SK-N-SH (cell line): ENCODE measurements around the gene PSIP1. TPM values are rescaled to one million over a fixed set of nuclear protein-coding genes. Genes with fewer than 3 reads are reported as not detected.

Source experiments
- CTCF ChIA-PET: fragments of 300-600, 350-600 bp; formaldehyde crosslinking; extraction: SDS; loops from one replicate; lab custom pipeline; 2021; lab: Yijun Ruan, JAX
- POLR2A ChIA-PET: fragments of 350-600 bp; sonication (Branson Sonifier 250); formaldehyde crosslinking; extraction: SDS; loops from one replicate; lab custom pipeline; 2020; ENCODE audit warnings: antibody characterized with exemption, inconsistent platforms; lab: Yijun Ruan, JAX
- DNase-seq: peaks from one replicate; pipeline ENCODE4 v3.0.0; 2012
- H2AFZ ChIP-seq: fragments of 200-600 bp; sonication (generic); 2 replicates; pipeline ENCODE4 v1.8.1; 2016; ENCODE audit warnings: antibody characterized with exemption, mild to moderate bottlenecking, low read depth
- H3F3A ChIP-seq: fragments of 200-600 bp; sonication (generic); replicated peaks from 2 replicates; pipeline ENCODE3; 2016; ENCODE audit warnings: antibody characterized with exemption, mild to moderate bottlenecking; ENCODE audit not compliant: insufficient read depth
- H3K27ac ChIP-seq, 2 experiments: fragments of 200-500 bp in 1 of 2; fragments of 200-600 bp in 1 of 2; sonication (Bioruptor generic) in 1 of 2; sonication (generic), shearing (Covaris generic) in 1 of 2; 2 replicates each; pipeline versions ENCODE4 v1.5.1 to v1.6.1; 2014 to 2016; ENCODE audit warnings: low read depth in 2 of 2, inconsistent platforms in 1 of 2, low read length in 1 of 2, mild to moderate bottlenecking in 1 of 2, mixed read lengths in 1 of 2
- H3K27me3 ChIP-seq: fragments of 200-600 bp; sonication (generic), shearing (Covaris generic); 2 replicates; pipeline ENCODE4 v1.6.1; 2016; ENCODE audit warnings: mixed run types; ENCODE audit not compliant: insufficient read depth
- H3K36me3 ChIP-seq, 2 experiments: fragments of 200-500 bp in 1 of 2; fragments of 200-600 bp in 1 of 2; sonication (Bioruptor generic) in 1 of 2; sonication (generic) in 1 of 2; replicated peaks in 1 of 2; 2 replicates each; pipeline versions ENCODE3 to v1.5.1; 2014 to 2016; ENCODE audit warnings: low read length in 1 of 2, mild to moderate bottlenecking in 1 of 2; ENCODE audit not compliant: insufficient read depth in 2 of 2, control insufficient read depth in 1 of 2
- H3K4me1 ChIP-seq, 2 experiments: fragments of 200-500 bp in 1 of 2; fragments of 200-600 bp in 1 of 2; sonication (Bioruptor generic) in 1 of 2; sonication (generic), shearing (Covaris generic) in 1 of 2; 2 replicates each; pipeline versions ENCODE4 v1.5.1 to v1.6.1; 2014 to 2016; ENCODE audit warnings: low read depth in 1 of 2, low read length in 1 of 2, mixed run types in 1 of 2; ENCODE audit not compliant: insufficient read depth in 2 of 2, control insufficient read depth in 1 of 2
- H3K4me2 ChIP-seq: fragments of 200-600 bp; sonication (generic), shearing (Covaris generic); 2 replicates; pipeline ENCODE4 v1.6.1; 2017; ENCODE audit warnings: mixed run types
- H3K4me3 ChIP-seq, 2 experiments: fragments of 200-500 bp in 1 of 2; fragments of 200-600 bp in 1 of 2; sonication (Bioruptor generic) in 1 of 2; sonication (generic), shearing (Covaris generic) in 1 of 2; 2 replicates each; pipeline versions ENCODE4 v1.5.1 to v1.8.1; 2014 to 2016; ENCODE audit warnings: low read depth in 2 of 2, inconsistent platforms in 1 of 2, low read length in 1 of 2, mild to moderate bottlenecking in 1 of 2, mixed read lengths in 1 of 2, moderate library complexity in 1 of 2
- H3K79me2 ChIP-seq: fragments of 200-600 bp; sonication (generic); 2 replicates; pipeline ENCODE4 v1.8.1; 2017; ENCODE audit warnings: mild to moderate bottlenecking; ENCODE audit not compliant: insufficient read depth
- H3K9ac ChIP-seq: fragments of 200-600 bp; sonication (generic); 2 replicates; pipeline ENCODE4 v1.6.1; 2017; ENCODE audit warnings: mixed run types
- H3K9me2 ChIP-seq: fragments of 200-600 bp; sonication (generic); 2 replicates; pipeline ENCODE4 v1.6.1; 2017; ENCODE audit warnings: mixed run types
- H3K9me3 ChIP-seq: fragments of 200-600 bp; sonication (generic); 2 replicates; pipeline ENCODE4 v1.6.1; 2017; ENCODE audit warnings: mixed run types, mild to moderate bottlenecking, moderate library complexity
- H4K20me1 ChIP-seq: fragments of 200-600 bp; sonication (generic); 2 replicates; pipeline ENCODE4 v1.6.1; 2017; ENCODE audit warnings: mild to moderate bottlenecking, mixed run types; ENCODE audit not compliant: insufficient read depth
- CHD2 ChIP-seq: fragments of 150-350 bp; IDR thresholded peaks from 2 replicates; pipeline ENCODE4 v1.6.1; 2018; ENCODE audit warnings: low read length; ENCODE audit not compliant: partially characterized antibody
- ELF1 ChIP-seq: IDR thresholded peaks from 2 replicates; pipeline ENCODE4 v1.4.0; 2012
- EP300 ChIP-seq, 2 experiments: IDR thresholded peaks; 2 replicates each; pipeline versions ENCODE4 v1.4.0 to v1.6.1; 2012; ENCODE audit warnings: borderline replicate concordance in 1 of 2, low read depth in 1 of 2, low read length in 1 of 2
- FOSL2 ChIP-seq: IDR thresholded peaks from 2 replicates; pipeline ENCODE4 v1.4.0; 2012; ENCODE audit warnings: low read depth, mild to moderate bottlenecking, moderate library complexity, borderline replicate concordance
- MEF2A ChIP-seq: IDR thresholded peaks from 2 replicates; pipeline ENCODE4 v1.4.0; 2012; ENCODE audit warnings: low read depth, borderline replicate concordance
- MXI1 ChIP-seq: IDR thresholded peaks from 2 replicates; pipeline ENCODE4 v1.6.1; 2012; ENCODE audit warnings: mild to moderate bottlenecking, low read depth, low read length, improper control_type of control experiment
- NRF1 ChIP-seq: IDR thresholded peaks from 2 replicates; pipeline ENCODE4 v1.6.1; 2012; ENCODE audit warnings: low read depth, mild to moderate bottlenecking, low read length
- POLR2AphosphoS5 ChIP-seq: IDR thresholded peaks from 2 replicates; pipeline ENCODE4 v1.6.1; 2012; ENCODE audit warnings: low read depth, low read length
- RFX5 ChIP-seq: IDR thresholded peaks from 2 replicates; pipeline ENCODE4 v1.6.1; 2012; ENCODE audit warnings: mild to moderate bottlenecking, improper control_type of control experiment, low read length
- SIN3A ChIP-seq: IDR thresholded peaks from 2 replicates; pipeline ENCODE4 v1.6.1; 2012; ENCODE audit warnings: low read depth, mild to moderate bottlenecking, low read length, moderate library complexity, borderline replicate concordance
- TAF1 ChIP-seq: IDR thresholded peaks from 2 replicates; pipeline ENCODE4 v1.6.1; 2012; ENCODE audit warnings: low read depth, mild to moderate bottlenecking, low read length, moderate library complexity, borderline replicate concordance
- WGBS: methylation state at CpG from one replicate; pipeline ENCODE4 v1.1.6; 2017; ENCODE audit warnings: low lambda C conversion rate; 5-methylcytosine and 5-hydroxymethylcytosine counted together
- polyA plus RNA-seq, 3 experiments: library from polyadenylated mRNA; depleted of rRNA; stranded (reverse); fragments of >200 nt; gene quantifications; 2 replicates each; pipeline ENCODE4 v1.2.3, GENCODE V29; 2012
- TF ChIP-seq, protein P1 (sequence below): IDR thresholded peaks from 2 replicates; pipeline ENCODE4 v1.4.0; 2012; ENCODE audit warnings: low read depth, borderline replicate concordance
- TF ChIP-seq, protein P2 (sequence below): IDR thresholded peaks from 2 replicates; pipeline ENCODE4 v1.4.0; 2012; ENCODE audit warnings: low read depth, borderline replicate concordance
- TF ChIP-seq, protein P3 (sequence below): IDR thresholded peaks from 2 replicates; pipeline ENCODE4; 2012
- TF ChIP-seq, protein P4 (sequence below): IDR thresholded peaks from 2 replicates; pipeline ENCODE4 v1.4.0; 2012; ENCODE audit warnings: low read depth

The PSIP1 gene
- polyA plus RNA-seq, 1 of the 3 experiments (the other 2 are of a cell fraction) = 21.0 TPM

DNA sequence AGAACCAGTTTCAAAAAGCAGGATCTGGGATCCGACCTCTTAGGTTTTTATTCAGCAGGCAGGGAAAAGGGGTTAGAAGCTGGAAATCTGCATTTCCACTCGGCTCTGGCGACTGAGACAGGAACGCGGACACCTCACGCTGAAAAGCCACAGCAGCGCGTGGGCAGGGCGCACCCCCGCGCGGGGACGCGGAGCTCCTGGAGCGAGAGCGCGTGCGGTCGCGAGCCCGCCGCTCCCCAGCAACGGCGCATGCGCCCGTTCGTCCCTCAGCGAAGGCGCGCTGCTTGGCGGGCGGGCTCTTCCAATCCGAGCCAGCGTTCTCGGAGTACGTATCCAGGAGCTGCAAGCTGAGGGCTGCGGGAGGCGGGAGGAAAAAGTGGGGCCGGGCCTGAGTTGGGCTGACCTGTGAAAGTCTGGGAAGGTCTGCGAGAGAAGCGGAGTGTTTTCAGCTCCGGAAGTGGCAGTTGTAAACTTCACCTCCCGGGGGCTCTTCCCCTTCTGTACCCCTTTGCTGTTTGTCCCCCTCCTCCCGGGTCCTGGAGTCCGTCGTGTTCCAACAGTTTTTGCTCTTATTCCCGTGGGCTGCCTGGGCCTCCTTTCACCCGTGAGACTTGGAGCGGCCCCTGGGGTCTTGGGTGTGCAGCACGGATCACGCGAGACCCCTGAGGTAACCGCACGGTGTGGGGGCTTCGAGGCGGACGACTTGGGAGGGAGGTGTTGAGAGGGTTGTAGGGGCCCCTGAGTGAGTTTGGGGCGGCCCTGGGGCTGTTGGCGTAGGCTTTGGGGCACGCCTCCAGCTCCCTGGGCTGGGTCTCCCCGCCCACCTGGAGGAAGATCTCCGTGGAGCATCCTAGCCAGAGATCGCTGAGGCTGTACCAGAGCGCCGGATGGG is 42.1 kb upstream of the PSIP1 start, which contains the start of gene CCDC171:
CCDC171 (plus strand) TSS at position 408 of the 892 bp plus-strand sequence. CDS start 11,046 bp downstream, outside the sequence.
- WGBS = under 1% methylated on average over 19 of the region's 65 CpGs
- Histone ChIP-seq H3K9me2 (no peaks in the 10 kb centered on the region), H3K4me2 (peak within 1 kb of the TSS; percentile 99), H3K9ac (peak within 1 kb of the TSS; percentile 79), H3K27ac (peak within 1 kb of the TSS; percentile 92 to 96), H3K27me3 (no peaks in the 10 kb centered on the region), H3K79me2 (no peaks in the 10 kb centered on the region), H2AFZ (peak within 1 kb of the TSS; percentile 99), H3K4me3 (peak within 1 kb of the TSS; percentile 77 to 86), H3F3A (peaks cover 5% of the 10 kb centered on the region), H3K4me1 (no peaks in the 10 kb centered on the region; a peak in 2 of 4 replicates), H4K20me1 (no peaks in the 10 kb centered on the region), H3K9me3 (no peaks in the 10 kb centered on the region), H3K36me3 (no peaks in the 10 kb centered on the region)
- peak; percentile 96 for DNase-seq
- ChIA-PET CTCF (interaction anchor here (0.5 to 2.0 kb wide), 18 partner anchors 9 to 637 kb away, joined by 3 to 6 read pairs (median 4); partner anchors contain the start of gene PSIP1), POLR2A (interaction anchor here (0.7 to 3.6 kb wide), 8 partner anchors 9 to 130 kb away, joined by 3 to 45 read pairs (median 4); partner anchors contain the start of genes PSIP1 and SNAPC3)
- TF ChIP-seq CHD2 (peak; percentile 37), FOSL2 (no peak), RFX5 (peak; percentile 88), EP300 (IDR thresholded peaks at IDR 0.05; ENCODE audit: borderline replicate concordance in 1 of 2, low read depth in 1 of 2, low read length in 1 of 2) (peak in 1 of 2 experiments; percentile 39; a peak in 1 of 4 replicates), TAF1 (peak; percentile 63), POLR2AphosphoS5 (peak; percentile 85), NRF1 (peak; percentile 84), MEF2A (no peak), ELF1 (peak; percentile 32; the same call in 1 of the 2 replicates), MXI1 (peak; percentile 84), SIN3A (peak; percentile 22; the same call in 1 of the 2 replicates)
- TF ChIP-seq, protein P1, sequence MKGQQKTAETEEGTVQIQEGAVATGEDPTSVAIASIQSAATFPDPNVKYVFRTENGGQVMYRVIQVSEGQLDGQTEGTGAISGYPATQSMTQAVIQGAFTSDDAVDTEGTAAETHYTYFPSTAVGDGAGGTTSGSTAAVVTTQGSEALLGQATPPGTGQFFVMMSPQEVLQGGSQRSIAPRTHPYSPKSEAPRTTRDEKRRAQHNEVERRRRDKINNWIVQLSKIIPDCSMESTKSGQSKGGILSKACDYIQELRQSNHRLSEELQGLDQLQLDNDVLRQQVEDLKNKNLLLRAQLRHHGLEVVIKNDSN = no peak
- TF ChIP-seq, protein P2, sequence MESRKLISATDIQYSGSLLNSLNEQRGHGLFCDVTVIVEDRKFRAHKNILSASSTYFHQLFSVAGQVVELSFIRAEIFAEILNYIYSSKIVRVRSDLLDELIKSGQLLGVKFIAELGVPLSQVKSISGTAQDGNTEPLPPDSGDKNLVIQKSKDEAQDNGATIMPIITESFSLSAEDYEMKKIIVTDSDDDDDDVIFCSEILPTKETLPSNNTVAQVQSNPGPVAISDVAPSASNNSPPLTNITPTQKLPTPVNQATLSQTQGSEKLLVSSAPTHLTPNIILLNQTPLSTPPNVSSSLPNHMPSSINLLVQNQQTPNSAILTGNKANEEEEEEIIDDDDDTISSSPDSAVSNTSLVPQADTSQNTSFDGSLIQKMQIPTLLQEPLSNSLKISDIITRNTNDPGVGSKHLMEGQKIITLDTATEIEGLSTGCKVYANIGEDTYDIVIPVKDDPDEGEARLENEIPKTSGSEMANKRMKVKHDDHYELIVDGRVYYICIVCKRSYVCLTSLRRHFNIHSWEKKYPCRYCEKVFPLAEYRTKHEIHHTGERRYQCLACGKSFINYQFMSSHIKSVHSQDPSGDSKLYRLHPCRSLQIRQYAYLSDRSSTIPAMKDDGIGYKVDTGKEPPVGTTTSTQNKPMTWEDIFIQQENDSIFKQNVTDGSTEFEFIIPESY = 0 out of 2 replicates have a peak, but pooled peaks have one; percentile 41
- TF ChIP-seq, protein P3, sequence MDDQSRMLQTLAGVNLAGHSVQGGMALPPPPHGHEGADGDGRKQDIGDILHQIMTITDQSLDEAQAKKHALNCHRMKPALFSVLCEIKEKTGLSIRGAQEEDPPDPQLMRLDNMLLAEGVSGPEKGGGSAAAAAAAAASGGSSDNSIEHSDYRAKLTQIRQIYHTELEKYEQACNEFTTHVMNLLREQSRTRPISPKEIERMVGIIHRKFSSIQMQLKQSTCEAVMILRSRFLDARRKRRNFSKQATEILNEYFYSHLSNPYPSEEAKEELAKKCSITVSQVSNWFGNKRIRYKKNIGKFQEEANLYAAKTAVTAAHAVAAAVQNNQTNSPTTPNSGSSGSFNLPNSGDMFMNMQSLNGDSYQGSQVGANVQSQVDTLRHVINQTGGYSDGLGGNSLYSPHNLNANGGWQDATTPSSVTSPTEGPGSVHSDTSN = peak; percentile 2; the same call in 1 of the 2 replicates
- TF ChIP-seq, protein P4, sequence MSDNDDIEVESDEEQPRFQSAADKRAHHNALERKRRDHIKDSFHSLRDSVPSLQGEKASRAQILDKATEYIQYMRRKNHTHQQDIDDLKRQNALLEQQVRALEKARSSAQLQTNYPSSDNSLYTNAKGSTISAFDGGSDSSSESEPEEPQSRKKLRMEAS = peak; percentile 33
